Stimulated activated CD4-positive, alpha-beta T cell treated with anti-CD3 and anti-CD28 coated beads, Interleukin-1b, Interleukin-23, amount 100 ng/mL, for 4 hours (primary cell): ENCODE measurements around the gene TNFRSF14.

Experiments used
- DNase-seq, 2 donors: peaks; one replicate each; pipeline ENCODE4 v3.0.0-alpha.2; 2020; ENCODE audit warnings: low read depth in 2 of 2

TNFRSF14 gene

GRCh38 chr1:2556277-2556677, at the start of gene TNFRSF14:
TNFRSF14 (plus strand) TSS chr1:2556371; CDS start chr1:2556665, 294 bp downstream.
- peak; percentile 63 to 69 for DNase-seq

- no peak for DNase-seq
Measured at GRCh38 chr1:2506901-2507565, 49.1 kb upstream of the TNFRSF14 start.

- DNase-seq, result no peak
Measured at GRCh38 chr1:2507744-2508155, 48.4 kb upstream of the TNFRSF14 start.

DNA sequence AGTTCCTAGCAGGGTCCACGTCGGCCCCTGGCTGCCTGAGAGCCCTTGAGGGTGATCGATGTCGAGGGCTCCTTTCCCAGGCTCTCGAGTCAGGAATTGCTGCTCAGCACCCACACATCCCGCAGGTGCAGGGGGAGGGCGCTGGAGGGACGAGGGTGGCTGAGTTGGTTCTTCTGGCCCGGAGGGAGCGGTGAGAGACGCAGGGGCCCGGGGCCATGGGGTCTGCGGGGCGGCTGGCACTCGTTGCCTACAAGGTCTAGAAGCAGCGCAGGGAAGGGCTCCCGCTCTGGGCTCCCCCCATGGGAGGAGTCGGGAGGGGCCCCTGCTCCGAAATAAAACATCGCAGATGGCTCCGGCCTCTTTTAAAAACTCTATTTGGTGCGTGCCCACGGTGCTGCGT, 48.0 kb upstream of the TNFRSF14 start:
- no peak for DNase-seq

- no peak for DNase-seq
Measured at GRCh38 chr1:2508751-2509150, 47.4 kb upstream of the TNFRSF14 start.

GRCh38 chr1:2509589-2509988, 46.6 kb upstream of the TNFRSF14 start:
- no peak for DNase-seq

DNA sequence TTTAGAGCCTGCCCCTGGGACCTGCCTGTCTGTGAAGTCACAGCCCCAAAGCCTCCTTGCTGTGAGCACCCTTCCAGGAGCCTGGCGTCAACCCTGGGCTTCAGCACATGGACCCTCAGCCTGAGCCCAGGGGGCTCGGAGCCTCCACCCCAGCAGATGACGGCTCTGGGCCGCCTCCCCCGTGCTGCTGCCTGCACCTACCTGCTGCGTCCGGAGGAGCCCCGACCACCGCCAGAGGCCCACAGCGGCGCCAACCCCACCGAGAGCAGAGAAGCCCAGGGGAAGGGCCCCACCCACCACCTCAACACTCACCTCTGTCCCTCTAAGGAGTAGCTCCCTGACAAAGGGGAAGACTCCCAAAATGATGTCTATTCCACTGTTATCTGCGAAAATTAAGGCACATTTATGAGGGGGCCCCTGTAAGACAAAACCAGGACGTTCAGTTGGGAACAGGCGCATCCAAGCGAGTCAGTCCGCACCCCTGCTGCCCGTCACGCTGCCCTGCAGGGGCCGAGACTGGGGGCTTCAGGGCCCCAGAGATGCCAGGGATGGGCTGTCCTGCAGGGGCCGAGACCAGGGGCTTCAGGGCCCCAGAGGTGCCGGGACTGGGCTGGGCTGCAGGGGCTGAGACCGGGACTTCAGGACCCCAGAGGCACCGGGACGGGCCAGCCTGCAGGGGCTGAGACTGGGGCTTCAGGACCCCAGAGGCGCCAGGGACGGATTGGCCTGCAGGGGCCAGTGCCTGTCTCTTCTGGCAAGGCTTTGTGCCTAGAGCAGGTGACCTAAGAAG, 45.6 kb upstream of the TNFRSF14 start:
- no peak for DNase-seq

- no peak for DNase-seq
Measured at GRCh38 chr1:2512862-2513421, 43.2 kb upstream of the TNFRSF14 start.

- DNase-seq, result no peak
Measured at GRCh38 chr1:2513939-2514652, 42.1 kb upstream of the TNFRSF14 start.

DNA sequence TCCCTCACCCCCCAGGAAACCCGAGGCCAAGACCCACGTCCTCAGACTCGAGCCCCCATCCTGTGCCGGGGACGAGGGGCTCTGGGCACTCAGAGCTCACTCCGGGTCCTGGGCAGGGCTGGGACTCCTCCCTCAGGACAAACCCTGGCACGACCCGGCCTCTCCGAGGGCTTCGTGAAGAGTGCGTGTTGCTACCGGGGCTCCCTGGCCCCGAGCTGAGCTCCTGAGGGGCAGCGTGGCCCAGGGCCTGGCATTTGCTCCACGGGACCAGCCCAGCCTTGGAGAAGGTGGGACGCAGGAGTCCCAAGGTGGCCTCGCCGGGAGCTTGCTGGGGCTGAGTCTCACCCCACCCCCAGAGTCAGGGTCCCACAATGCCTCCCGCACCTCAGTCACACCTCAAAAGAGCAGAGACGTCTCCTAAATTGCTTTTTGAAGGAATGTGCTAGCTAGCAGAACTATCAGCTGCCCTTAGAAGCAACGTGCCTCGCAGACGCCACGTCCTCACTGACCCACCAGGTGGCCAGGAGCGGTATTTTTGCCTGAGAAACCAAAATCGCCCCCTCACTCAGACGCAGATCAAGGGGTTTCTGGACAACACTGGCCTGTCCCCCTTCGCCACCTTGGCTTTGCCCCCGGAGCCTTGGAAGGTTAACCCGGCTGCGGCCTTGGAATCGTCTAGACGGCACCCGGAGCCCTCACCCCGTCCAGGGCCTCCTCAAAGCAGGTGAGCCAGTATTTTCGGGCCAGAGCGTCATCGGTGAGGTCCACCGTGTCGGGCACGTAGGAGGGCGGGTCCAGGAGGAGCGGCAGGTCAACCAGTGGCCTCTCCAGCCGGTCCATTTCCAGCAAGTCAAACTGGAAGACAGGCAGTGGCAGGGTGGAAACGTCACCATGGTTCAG, 41.1 kb upstream of the TNFRSF14 start:
- DNase-seq, result no peak

DNA sequence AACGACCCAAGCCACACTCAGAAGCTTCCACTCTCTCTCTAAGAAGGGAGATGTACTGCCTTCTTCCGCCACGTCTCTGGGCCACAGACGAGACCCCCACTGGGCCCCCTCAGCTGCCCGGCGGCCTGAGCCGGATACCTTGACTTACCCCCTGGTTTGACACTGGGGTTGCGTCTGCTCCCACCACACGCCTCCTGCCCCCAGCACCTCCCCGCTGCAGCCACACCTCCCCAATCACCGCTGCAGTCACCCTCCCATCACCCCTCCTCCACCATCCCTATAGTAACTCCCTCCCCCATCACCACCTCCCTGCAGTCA, 40.4 kb upstream of the TNFRSF14 start:
- no peak for DNase-seq

GRCh38 chr1:2516124-2516523, 40.0 kb upstream of the TNFRSF14 start:
- DNase-seq, result no peak

GRCh38 chr1:2516946-2517345, 39.2 kb upstream of the TNFRSF14 start:
- DNase-seq, result no peak

GRCh38 chr1:2517966-2518365, 38.2 kb upstream of the TNFRSF14 start:
- DNase-seq, result no peak

DNA sequence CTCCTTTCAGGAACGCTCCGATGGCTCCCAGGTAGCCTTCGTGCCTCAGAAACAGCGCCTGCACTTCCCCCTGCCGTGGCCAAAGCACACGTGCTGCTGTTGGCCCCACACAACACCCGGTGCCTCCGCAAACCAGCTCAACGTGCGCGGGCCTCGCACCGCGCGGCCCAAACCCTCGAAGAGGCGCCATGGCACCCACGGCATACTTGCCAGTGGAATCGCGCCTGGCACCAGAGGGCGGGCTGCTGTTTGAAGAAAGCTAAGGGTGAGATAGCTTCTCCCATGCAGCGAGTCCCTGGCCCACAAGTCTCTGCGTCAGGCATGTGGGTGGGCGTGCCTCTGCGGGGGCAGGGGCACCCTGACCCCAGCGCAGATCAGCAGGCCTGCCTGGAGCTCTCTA, 37.6 kb upstream of the TNFRSF14 start:
- DNase-seq, result no peak

GRCh38 chr1:2519029-2519685, 37.0 kb upstream of the TNFRSF14 start:
- DNase-seq, result no peak

DNA sequence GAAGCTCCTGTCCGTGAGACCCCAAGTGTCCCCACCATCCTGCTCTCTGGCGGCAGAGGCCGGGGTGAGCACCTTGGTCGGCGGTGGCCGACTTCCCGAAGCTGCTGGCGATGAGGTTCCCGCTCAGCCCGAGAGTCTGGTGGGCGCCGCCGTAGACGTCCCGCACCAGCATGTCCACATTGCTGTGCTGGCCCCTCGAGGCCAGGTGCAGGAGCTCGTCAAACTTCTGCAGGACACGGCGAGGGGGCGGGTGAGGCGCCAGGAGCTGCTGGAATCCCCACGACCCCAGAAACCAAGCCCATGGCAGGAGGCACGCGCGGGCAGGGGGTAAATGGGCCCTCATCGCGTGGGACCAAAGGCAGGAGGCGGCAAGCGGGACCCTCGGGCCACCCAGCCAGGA, 36.4 kb upstream of the TNFRSF14 start:
- DNase-seq, result no peak

GRCh38 chr1:2520206-2520605, 36.0 kb upstream of the TNFRSF14 start:
- no peak for DNase-seq

- DNase-seq, result no peak
Measured at GRCh38 chr1:2520806-2521205, 35.4 kb upstream of the TNFRSF14 start.

GRCh38 chr1:2522230-2522629, 33.9 kb upstream of the TNFRSF14 start:
- DNase-seq, result no peak
